GM18508 (cell line): Measurements from ENCODE around the gene C17orf58.
A peak's percentile ranks its signal among the peaks of the same experiment; 100 is the strongest.
"Not testable (repeated sequence)": the region's sequence is repeated elsewhere in the genome, so short reads cannot be mapped to it uniquely, and the experiment has no call there.

ENCODE experiments used
- ATAC-seq: cut with Tn5 transposase; IDR thresholded peaks from one replicate; pipeline ENCODE4 v1.9.1; 2021; ENCODE audit warnings: moderate number of reproducible peaks; ENCODE audit not compliant: insufficient read depth, unreplicated experiment

The C17orf58 gene

DNA sequence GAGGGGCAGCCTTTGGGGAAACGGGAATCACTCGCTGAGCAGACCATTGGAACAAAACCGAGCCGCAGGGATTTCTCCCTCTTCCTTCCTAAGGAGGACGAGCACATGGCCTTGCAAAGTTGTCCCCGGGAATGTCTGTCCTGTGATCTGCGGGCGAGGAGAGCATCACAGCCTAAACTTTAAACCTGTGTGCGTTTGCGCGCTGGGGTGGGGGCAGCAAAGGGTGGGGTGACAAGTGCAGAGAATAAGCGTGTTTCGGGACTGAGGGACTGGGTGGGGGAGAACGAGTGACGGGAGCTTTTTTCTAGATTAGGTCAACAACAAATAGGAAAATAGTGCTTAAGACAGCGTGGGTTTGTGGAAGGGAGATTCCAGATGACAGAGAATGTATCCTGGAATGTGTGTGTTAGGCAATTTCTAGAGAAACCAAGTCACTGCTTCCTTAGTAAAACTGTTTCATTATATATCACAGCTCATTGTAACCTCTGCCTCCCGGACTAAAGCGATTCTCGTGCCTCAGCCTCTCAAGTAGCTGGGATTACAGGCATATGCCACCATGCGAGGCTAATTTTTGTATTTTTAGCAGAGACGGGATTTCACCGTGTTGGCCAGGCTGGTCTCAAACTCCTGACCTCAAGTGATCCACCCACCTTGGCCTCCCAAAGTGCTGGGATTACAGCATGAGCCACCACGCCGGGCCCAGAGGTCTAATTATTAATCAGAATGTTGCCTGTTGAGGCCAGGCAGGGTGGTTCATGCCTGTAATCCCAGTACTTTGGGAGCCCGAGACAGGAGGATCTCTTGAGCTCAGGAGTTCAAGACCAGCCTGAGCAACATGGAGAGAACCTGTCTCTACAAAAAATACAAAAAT lies at the start of gene C17orf58:
C17orf58 (minus strand) TSS at position 169 of the 871 bp plus-strand sequence. CDS start 271 bp downstream, outside the sequence.
- not testable (repeated sequence) for ATAC-seq

DNA sequence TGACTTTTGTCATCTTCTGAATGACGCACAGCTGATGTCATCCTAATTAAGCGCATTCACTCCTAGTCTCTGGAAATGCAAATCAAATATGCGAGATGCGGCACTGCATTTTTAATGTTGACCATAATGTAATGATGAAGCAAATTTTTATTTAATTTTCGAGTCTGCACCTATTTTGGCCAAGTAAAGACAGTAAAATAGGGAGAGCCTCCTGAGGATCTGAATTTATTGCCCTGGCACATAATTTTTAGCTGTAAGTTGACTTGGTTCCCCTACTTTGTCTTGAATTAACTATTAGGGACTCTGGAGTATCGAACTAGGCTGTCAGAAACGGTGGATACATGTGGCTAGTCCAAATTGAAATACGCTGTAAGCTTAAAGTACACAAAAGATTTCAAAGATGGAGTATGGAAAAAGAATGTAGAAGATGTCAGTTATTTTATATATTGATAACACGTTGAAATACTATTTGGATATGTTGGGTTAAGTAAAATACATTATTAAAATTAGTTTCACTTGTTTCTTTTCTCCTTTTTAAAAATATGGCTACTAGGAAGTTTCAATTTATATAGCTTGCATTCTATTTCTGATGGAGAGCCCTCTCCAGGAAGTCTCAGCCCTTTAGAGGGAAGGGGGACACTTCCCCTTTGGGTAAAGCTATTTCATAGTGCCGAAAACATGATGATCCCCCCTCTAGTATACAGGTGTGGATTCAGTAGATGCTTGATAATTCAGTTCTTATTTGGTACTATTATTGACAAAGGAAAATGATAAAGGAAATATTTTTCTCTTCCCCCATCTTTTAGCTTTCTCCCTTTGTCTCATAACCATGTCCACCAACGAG lies 40.3 kb upstream of the C17orf58 start:
- no peak for ATAC-seq

DNA sequence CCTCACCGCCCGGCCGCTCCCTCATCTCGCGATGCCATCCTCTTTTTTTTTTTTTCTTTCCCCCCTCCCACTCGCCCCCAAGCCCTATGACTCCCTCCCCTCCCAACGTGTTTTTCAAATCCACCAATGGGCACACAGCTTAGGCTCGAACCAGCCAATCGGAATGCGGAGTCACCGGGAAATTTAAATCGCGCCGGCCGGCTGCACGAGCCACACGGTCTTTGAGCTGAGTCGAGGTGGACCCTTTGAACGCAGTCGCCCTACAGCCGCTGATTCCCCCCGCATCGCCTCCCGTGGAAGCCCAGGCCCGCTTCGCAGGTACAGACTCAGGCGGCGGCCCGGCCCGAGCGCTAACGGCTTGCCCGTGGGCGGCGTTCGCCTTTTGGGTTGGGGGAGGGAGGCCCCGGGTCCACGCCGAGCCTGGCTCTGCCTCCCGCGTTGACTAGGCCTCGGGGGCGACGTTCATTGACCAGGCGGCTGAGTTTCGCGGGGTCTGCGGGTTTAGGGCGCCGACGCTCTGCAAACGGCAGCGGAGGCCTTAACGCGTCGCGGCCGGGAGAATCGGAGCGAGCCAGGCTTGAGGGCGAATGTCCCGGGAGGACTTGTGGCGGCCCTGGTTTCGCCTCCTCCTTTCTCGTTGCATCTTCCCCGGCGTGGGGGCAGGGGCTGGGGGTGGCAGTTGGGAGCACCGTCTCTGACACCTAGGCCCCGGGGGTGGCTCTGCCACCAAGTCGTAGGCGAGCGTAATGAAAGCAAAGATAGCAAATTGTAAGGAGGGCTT lies 39.4 kb upstream of the C17orf58 start, which contains the start of gene KPNA2:
KPNA2 (plus strand) TSS at position 213 of the 781 bp plus-strand sequence. CDS start 1,398 bp downstream, outside the sequence.
- ATAC-seq = peak; percentile 63

DNA sequence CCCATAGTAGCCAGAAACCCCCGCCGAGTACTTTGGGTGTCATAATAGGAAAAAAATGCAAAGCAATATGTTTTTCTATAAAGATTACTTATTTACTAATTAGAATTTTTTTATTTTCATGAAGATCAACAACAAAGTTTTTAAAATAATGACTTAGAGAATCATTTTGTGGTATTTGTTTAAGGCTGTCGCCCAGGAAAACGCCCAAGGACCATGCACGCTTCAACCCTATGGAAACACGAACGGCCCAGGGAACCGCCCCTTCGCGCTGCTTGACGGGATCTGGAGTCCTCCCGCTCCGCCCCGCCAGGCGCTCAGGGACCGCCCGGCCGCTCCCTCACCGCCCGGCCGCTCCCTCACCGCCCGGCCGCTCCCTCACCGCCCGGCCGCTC lies 38.9 kb upstream of the C17orf58 start:
- ATAC-seq = peak; percentile 51

DNA sequence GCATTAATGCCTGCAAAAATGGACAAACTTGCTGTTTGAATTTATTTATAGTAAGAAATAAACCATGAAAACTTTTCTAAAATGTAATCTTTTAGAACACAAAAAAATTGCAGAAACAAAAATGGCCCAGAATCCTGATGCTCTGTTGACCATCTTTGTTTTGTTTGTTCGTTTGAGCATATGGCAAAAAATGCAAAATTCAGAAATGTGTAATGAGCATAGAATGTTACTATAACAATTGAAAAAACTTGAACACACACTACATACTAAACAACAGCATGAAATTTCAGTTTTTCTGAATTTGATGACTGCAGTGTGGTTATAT lies 38.1 kb upstream of the C17orf58 start:
- no peak for ATAC-seq

DNA sequence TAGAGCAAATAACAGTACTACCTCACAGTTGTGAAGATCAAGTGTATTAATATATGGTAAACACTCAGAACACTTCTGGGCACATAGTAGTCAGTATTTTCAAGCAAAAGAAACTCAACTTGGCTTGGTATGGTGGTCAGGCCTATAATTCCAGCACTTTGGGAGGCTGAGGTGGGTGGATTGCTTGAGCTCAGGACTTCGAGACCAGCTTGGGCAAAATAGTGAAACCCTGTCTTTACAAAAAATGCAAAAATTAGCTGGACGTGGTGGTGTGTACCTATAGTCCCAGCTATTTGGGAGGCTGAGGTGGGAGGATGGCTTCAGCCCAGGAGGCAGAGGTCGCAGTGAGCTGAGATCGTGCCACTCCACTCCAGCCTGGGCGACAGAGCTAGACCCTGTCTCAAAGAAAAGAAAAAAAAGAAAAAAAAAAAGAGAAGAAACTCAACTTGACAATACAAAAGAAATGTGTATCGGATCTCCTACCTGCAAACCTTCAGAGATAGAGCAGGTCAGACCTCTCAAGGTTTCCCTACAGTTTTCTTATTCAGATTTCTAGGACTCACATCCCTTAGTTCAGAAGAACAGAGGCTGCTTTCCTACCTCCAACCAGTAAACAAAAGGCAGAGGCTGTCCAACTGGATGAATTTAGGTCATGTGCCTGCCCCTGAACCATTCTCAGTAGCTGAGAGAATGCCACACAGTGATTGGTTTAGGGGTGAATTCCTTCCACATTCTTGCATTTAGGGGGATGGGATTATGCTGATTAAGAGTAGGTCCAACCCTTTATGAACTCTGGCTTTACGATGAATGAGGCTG lies 37.6 kb upstream of the C17orf58 start:
- no peak for ATAC-seq

DNA sequence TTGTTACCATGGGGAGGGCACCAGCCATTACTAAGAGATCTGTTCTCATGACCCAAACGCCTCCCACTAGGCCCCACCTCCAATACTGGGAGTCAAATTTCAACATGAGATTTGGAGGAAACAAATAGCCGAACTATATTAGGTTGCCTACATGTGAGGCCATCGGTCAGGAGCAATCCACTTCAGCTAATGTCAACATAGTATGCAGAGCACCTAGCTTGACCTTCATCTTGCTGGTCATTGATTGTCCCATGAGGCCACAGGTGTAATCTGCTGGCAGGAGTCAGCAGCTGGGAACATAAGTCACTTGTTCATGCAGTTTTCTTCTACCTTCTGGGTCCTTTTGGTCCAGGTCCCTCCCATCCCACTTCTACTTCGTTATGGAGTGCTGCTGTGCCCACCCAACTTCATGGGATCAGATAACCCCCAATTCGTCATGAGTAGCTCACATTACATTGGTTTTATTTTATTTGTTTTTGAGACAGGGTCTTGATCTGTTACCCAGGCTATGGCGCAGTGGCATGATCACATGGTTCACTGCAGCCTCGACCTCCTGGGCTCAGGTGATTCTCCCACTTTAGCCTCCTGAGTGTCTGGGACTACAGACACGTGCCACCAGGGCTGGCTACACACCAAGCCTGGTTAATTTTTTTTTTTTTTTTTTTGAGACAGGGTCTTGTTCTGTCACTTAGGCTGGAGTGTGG lies 33.4 kb upstream of the C17orf58 start:
- ATAC-seq = no peak

DNA sequence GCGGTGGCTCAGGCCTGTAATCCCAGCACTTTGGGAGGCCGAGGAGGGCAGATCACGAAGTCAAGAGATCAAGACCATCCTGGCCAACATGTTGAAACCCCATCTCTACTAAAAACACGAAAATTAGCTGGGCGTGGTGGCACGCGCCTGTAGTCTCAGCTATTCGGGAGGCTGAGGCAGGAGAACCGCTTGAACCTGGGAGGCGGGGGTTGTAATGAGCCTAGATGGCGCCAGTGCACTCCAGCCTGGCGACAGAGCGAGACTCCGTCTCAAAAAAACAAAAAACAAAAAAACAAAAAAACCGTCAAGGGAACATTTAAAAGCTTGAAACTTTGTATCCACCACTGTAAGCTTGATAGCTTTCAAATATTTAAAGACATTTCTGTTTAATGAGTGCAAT lies 26.3 kb upstream of the C17orf58 start:
- ATAC-seq = not testable (repeated sequence)

DNA sequence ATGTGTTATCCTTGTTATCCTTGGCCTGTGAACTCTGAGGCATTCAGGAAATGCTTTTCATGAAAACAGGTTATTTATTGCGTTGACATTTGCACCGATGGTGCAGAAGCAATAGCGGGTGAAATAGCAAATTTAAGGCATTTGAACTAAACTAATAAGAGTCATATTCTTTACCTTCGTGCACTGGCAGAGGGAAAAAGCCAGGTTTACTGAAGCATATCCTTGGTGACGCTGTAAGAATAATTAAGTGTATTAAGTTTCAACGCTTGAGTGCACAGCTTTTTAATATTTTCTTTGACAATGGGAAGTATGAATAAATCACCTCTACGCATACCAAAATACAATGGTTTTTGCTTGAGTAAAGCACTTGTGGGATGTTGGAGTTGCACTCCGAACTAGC lies 25.7 kb upstream of the C17orf58 start:
- no peak for ATAC-seq

DNA sequence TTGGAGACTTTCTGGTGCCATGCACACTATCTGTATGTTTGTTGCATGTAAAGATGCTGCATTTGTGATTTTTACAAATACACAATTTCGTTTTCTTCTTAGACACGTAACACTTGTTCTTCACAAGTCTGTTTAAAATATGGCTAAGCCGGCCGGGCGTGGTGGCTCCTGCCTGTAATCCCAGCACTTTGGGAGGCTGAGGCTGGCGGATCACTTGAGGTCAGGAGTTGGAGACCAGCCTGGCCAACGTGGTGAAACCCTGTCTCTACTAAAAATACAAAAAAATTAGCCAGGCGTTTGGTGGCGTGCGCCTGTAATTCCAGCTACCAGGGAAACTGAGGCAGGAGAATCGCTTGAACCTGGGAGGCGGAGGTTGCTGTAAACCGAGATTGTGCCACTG lies 24.5 kb upstream of the C17orf58 start:
- not testable (repeated sequence) for ATAC-seq

DNA sequence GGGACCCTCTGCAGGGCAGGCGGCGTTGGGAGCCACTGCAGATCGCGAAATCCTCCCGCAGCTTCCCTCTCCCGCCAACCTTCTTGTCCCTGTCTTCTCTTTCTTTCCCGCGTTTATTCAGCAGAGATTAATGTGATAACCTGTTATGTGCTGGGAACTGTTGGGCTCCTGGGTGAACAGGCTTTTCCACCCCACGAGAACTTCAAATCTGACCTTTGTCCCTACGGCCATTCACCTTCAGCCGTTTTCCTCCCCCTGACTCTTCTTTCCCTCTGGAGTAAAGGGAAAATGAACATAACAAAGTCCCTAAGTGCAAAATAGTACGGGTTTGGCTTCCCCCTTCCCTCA lies 24.1 kb upstream of the C17orf58 start:
- ATAC-seq = no peak

DNA sequence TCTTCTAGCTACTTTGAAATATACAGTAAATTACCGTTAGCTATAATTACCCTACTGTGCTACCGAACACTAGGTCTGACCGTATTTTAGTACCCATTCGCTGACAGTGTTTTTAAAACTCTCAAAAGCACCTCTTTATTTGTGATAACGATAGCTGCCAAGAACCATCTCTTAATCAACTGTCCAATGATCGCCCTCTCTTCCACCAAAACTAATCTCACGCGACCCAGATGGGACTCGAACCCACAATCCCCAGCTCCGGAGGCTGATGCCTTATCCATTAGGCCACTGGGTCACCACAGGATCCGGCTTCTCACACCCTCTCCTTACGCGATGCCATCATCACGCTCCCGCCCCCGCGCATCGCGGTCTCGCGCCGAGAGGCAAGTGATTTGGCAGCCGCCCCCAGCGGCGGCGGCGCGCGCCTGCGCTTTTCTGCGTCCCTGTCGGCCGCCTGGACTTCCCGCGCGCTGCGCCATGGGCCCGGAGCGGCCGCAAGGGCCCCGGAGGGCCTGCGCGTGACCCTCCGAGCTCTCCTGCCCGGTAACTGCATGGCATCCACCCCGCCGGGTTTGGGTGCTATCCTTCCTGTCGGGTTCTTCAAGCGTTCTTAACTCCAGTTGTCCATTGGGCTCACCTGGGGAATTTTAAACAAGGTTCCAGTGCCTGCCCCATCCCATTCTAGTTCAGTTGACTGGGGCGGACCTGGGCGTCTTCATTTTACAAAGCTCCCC lies 23.6 kb upstream of the C17orf58 start:
- ATAC-seq = peak; percentile 70

DNA sequence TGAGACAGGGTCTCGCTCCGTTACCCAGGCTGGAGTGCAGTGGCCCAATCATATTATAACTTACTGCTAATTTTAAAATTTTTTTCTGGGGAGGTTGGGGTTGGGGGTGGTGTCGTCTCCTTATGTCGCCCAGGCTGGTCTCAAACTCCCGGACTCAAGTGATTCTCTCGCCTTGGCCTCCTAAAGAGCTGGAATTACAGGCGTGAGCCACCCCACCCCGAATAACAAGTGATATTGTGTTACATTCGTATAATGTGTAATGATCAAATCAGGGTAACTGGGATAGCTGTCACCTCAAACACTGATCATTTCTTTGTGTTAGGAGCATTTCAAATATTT lies 23.0 kb upstream of the C17orf58 start:
- no peak for ATAC-seq

DNA sequence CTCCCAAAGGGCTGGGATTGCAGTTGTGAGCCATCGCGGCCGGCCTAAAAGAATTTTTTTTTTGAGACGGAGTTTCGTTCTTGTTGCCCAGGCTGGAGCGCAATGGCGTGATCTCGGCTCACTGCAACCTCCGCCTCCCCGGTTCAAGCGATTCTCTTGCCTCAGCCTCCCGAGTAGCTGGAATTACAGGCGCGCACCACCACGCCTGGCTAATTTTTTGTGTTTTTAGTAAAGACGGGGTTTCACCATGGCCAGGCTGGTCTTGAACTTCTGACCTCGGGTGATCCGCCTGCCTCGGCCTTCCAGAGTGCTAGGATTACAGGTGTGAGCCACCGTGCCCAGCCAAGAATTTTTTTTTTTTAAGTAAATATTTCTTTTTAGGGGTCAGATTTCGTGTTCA lies 22.2 kb upstream of the C17orf58 start:
- not testable (repeated sequence) for ATAC-seq

DNA sequence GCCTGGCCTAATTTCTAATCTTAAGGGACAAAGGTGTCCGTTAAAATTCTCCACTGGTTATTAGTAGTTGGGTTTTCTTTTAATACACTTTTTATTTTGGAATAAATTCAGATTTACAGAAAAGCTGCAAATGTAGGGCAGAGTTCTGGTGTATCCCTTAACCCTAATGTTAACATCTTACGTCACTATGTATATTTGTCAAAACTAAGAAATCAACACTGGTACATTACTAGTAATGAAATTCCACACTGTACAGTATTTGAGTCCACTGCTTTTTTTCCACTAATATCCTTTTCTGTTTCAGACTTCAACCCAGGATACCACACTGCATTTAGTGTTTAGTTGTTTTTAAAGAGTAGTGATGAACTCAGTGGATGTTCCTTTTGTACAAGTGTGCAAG lies 20.6 kb upstream of the C17orf58 start:
- no peak for ATAC-seq

DNA sequence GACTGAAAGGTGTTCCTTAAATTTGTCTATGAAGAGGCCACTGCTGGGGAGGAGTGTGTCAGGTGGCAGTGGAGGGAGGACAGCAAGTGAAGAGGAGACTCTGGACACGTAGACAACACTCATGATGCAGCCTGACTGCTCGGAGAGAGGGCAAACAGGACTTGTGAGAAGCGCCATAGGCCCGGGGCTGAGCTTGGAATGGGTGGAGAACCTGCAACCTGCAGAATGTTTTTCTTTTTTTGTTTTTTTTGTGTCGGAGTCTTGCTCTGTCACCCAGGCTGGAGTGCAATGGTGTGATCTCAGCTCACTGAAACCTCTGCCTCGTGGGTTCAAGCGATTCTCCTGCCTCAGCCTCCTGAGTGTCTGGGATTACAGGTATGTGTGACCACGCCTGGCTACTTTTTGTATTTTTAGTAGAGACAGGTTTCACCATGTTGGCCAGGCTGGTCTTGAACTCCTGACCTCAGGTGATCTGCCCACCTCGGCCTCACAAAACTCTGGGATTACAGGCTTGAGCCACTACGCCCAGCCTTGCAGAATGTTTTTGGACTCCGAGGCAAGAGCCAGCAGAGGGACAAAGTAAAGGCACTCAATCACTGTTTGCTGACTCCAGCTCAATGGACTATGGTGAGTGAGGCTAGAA lies 18.9 kb upstream of the C17orf58 start:
- ATAC-seq = no peak

DNA sequence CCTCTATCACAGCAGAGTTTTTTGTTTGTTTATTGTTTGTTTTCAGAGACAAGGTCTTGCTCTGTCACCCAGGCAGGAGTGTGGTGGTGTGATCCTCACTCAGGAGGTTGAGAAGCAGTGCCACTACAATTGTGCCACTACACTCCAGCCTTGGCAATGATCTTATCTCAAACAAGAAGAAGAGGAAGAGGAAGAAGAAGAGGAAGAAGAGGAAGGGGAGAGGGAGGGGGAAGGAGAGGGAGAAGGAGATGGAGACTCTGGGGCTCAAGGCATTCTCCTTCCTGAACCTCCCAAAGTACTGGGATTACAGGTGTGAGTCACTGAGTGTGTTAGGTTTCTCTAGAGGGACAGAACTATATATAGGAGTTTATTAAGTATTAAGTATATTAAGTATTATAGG lies 17.1 kb upstream of the C17orf58 start:
- no peak for ATAC-seq

DNA sequence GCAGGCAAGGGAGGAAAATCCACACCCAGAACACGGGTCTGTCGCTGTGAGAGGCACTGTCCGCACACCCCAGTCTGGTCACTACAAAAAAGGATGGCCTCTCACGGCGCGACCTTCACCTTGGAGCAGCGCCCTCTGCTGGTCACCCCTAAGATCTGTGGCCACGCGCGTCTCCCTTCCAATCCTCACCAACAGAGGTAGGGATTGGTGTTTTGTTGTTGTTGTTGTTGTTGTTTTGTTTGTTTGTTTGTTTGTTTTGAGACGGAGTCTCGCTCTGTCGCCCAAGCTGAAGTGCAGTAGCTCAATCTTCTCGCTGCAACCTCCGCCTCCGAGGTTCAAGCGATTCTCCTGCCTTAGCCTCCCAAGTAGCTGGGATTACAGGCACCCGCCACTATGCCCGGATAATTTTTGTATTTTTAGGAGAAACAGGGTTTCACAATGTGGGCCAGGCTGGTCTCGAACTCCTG lies 15.0 kb upstream of the C17orf58 start:
- ATAC-seq = no peak
